Measurements from ENCODE around the gene BCAT1.
"Not testable (repeated sequence)": the region's sequence is repeated elsewhere in the genome, so short reads cannot be mapped to it uniquely, and the experiment has no call there.

Gene BCAT1

DNA sequence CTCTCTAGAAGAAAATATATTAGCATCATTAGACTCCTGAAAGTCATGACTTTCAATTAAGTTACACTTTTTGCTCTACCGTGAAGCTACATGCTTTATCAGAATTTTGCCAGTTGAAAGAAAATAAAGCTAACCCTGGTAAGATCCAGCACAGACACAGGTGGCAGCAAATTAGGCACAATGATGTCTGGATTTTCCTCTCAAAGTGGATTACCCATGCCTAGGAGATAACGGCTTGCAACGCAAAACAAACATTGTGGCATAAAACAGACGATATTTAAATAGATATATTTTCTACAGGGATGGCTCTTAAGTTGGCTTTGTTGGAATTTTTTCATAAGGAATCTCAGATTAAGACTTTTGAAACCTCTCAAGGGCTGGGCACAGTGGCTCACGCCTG, 33.4 kb downstream of the BCAT1 start:
- TF ChIP-seq, protein P1, sequence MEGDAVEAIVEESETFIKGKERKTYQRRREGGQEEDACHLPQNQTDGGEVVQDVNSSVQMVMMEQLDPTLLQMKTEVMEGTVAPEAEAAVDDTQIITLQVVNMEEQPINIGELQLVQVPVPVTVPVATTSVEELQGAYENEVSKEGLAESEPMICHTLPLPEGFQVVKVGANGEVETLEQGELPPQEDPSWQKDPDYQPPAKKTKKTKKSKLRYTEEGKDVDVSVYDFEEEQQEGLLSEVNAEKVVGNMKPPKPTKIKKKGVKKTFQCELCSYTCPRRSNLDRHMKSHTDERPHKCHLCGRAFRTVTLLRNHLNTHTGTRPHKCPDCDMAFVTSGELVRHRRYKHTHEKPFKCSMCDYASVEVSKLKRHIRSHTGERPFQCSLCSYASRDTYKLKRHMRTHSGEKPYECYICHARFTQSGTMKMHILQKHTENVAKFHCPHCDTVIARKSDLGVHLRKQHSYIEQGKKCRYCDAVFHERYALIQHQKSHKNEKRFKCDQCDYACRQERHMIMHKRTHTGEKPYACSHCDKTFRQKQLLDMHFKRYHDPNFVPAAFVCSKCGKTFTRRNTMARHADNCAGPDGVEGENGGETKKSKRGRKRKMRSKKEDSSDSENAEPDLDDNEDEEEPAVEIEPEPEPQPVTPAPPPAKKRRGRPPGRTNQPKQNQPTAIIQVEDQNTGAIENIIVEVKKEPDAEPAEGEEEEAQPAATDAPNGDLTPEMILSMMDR (conservative IDR thresholded peaks at IDR 0.05; ENCODE audit: control insufficient read depth, insufficient read depth, low read depth, low read length): no peak
- no peak for DNase-seq (ENCODE audit: low read depth)
- H3K4me3 ChIP-seq (ENCODE audit: control insufficient read depth, low read depth, low read length): no peak overlapping the region

DNA sequence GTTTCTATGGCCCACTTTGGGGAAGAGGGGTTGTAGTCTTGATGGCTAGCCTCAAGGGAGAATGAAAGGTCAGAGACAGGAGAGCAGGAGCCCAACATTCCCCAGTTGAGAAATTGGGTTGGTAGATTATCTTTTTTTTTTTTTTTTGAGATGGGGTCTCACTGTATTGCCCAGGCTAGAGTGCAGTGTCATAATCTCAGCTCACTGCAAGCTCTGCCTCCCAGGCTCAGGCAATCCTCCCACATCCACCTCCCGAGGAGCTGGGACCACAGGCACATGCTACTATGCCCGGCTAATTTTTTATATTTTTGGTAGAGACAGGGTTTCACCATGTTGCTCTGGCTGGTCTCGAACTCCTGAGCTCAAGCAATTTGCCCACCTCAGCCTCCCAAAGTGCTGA, 34.9 kb downstream of the BCAT1 start:
- no peak for DNase-seq (ENCODE audit: low read depth)
- TF ChIP-seq, protein P1 (conservative IDR thresholded peaks at IDR 0.05; ENCODE audit: control insufficient read depth, insufficient read depth, low read depth, low read length): no peak
- H3K4me3 ChIP-seq (ENCODE audit: control insufficient read depth, low read depth, low read length): no peak overlapping the region

DNA sequence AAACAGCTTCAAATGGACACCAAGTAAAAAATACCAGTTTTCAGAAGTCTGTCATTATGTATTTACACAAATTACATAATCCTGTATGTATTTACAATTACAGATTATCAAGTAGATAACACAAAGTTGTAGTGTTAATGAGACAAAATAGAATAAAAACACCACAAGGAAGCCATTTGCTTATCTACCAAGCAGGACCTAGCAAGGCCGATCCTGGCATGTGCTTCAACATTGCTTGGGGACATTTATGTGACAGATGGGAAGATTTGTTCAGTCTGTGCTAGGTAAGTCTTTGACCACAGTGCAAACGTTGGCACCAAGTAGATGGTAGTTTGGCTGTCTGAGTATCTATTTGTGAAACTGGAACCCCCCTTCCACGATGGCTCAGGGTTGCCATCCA, 35.8 kb downstream of the BCAT1 start:
- no peak overlapping the region for H3K4me3 ChIP-seq (ENCODE audit: control insufficient read depth, low read depth, low read length)
- TF ChIP-seq, protein P1 (conservative IDR thresholded peaks at IDR 0.05; ENCODE audit: control insufficient read depth, insufficient read depth, low read depth, low read length): no peak
- DNase-seq (ENCODE audit: low read depth): no peak

- DNase-seq (ENCODE audit: low read depth): peak; percentile 83
- H3K4me3 ChIP-seq (ENCODE audit: control insufficient read depth, low read depth, low read length): no peak overlapping the region
- TF ChIP-seq, protein P1 (conservative IDR thresholded peaks at IDR 0.05; ENCODE audit: control insufficient read depth, insufficient read depth, low read depth, low read length): no peak
These were observed 37.6 kb downstream of the BCAT1 start for GRCh38 chr12:24911271-24911791.

DNA sequence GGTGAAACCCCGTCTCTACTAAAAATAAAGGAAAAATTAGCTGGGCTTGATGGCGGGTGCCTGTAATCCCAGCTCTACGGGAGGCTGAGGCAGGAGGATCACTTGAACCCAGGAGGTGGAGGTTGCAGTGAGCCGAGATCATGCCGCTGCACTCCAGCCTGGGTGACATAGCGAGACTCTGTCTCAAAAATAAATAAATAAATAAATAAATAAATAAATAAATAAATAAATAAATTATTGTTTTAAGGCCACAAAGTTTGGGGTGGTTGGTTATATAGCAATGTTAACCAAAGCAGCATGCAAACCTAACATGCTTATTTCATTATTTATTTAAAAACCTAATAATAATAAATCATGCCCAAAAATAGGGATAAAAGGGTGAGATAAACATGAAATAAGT, 38.7 kb downstream of the BCAT1 start:
- not testable (repeated sequence) for DNase-seq (ENCODE audit: low read depth); H3K4me3 ChIP-seq (ENCODE audit: control insufficient read depth, low read depth, low read length)

- DNase-seq (ENCODE audit: low read depth): peak; percentile 99
These were observed 39.2 kb downstream of the BCAT1 start for GRCh38 chr12:24909667-24910066.

GRCh38 chr12:24907464-24907863, 41.4 kb downstream of the BCAT1 start:
- no peak for DNase-seq (ENCODE audit: low read depth)
- no peak overlapping the region for H3K4me3 ChIP-seq (ENCODE audit: control insufficient read depth, low read depth, low read length)
- TF ChIP-seq, protein P1 (conservative IDR thresholded peaks at IDR 0.05; ENCODE audit: control insufficient read depth, insufficient read depth, low read depth, low read length): no peak

More at GRCh38 chr12:24909667-24910066, 39.2 kb downstream of the BCAT1 start:
- no peak overlapping the region for H3K4me3 ChIP-seq (ENCODE audit: control insufficient read depth, low read depth, low read length)
- TF ChIP-seq, protein P1 (conservative IDR thresholded peaks at IDR 0.05; ENCODE audit: control insufficient read depth, insufficient read depth, low read depth, low read length): no peak
